K562 (cell line): ENCODE results near the gene ZFHX2. TPM values are rescaled to one million over a fixed set of nuclear protein-coding genes. Genes with fewer than 3 reads are reported as not detected.

Experiments used
- CBFA2T3 ChIP-seq: fragments of 450-650 bp; IDR thresholded peaks from 2 replicates; pipeline ENCODE4 v1.6.1; 2017
- CREB3 ChIP-seq: fragments of 450-650 bp; conservative IDR thresholded peaks from 2 replicates; pipeline ENCODE4 v1.6.1; 2016; ENCODE audit warnings: missing genetic modification characterization, low read depth, mild to moderate bottlenecking, missing compliant biosample characterization, moderate library complexity
- ETV5 ChIP-seq: sonication (generic); formaldehyde crosslinking; IDR thresholded peaks from 2 replicates; pipeline ENCODE4 v1.4.0; 2020; ENCODE audit warnings: low read depth, mild to moderate bottlenecking, missing genetic modification reagents
- GATAD2A ChIP-seq: fragments of 450-650 bp; IDR thresholded peaks from 2 replicates; pipeline ENCODE4 v1.6.1; 2017
- JUN ChIP-seq, 2 experiments: sonication (generic) in 1 of 2; formaldehyde crosslinking in 1 of 2; IDR thresholded peaks; 2 replicates each; pipeline versions ENCODE4 v1.6.1 to v1.8.0; 2012 to 2022; ENCODE audit warnings: borderline replicate concordance in 2 of 2, mild to moderate bottlenecking in 2 of 2, improper control_type of control experiment in 1 of 2, low read depth in 1 of 2, low read length in 1 of 2, missing genetic modification reagents in 1 of 2
- KDM2B ChIP-seq: fragments of 250-450 bp; sonication (Bioruptor Pico); IDR thresholded peaks from 2 replicates; pipeline ENCODE4 v1.8.0; 2021; ENCODE audit warnings: mild to moderate bottlenecking, moderate library complexity
- KLF10 ChIP-seq: fragments of 250-450 bp; sonication (Bioruptor Pico); IDR thresholded peaks from 2 replicates; pipeline ENCODE4 v1.6.1; 2021; ENCODE audit warnings: matching md5 sums
- MAFK ChIP-seq: IDR thresholded peaks from 2 replicates; pipeline ENCODE4 v1.6.1; 2011; ENCODE audit warnings: low read length, improper control_type of control experiment
- MTA3 ChIP-seq: fragments of 450-650 bp; formaldehyde crosslinking; IDR thresholded peaks from 2 replicates; pipeline ENCODE4 v1.6.1; 2017; ENCODE audit warnings: mild to moderate bottlenecking, borderline replicate concordance
- NCOA1 ChIP-seq: fragments of 450-650 bp; IDR thresholded peaks from 2 replicates; pipeline ENCODE4 v1.6.1; 2016; ENCODE audit warnings: low read depth
- NR2F6 ChIP-seq: fragments of 450-650 bp; formaldehyde crosslinking; IDR thresholded peaks from 2 replicates; pipeline ENCODE4 v1.4.0; 2020; ENCODE audit warnings: mild to moderate bottlenecking
- RCOR1 ChIP-seq, 2 experiments: IDR thresholded peaks; 2 replicates each; pipeline ENCODE4 v1.6.1; 2012; ENCODE audit warnings: low read depth in 2 of 2, low read length in 2 of 2, borderline replicate concordance in 1 of 2, improper control_type of control experiment in 1 of 2
- SMAD1 ChIP-seq: fragments of 150-350 bp; IDR thresholded peaks from 2 replicates; pipeline ENCODE4 v1.6.1; 2014; ENCODE audit warnings: low read length, low read depth; ENCODE audit not compliant: partially characterized antibody
- SMARCC2 ChIP-seq: fragments of 450-650 bp; IDR thresholded peaks from 2 replicates; pipeline ENCODE4 v1.6.1; 2017; ENCODE audit warnings: antibody characterized with exemption, moderate library complexity, mild to moderate bottlenecking, low read depth
- SNRNP70 ChIP-seq: fragments of 200-400 bp; formaldehyde crosslinking; optimal IDR thresholded peaks from 2 replicates; pipeline ENCODE3; 2017; ENCODE audit warnings: low read depth, low read length
- THAP12 ChIP-seq: fragments of 250-450 bp; sonication (Bioruptor Pico); IDR thresholded peaks from 2 replicates; pipeline ENCODE4 v1.9.0; 2021; ENCODE audit warnings: mild to moderate bottlenecking, inconsistent platforms
- THRAP3 ChIP-seq: fragments of 450-650 bp; IDR thresholded peaks from 2 replicates; pipeline ENCODE4 v1.6.1; 2016; ENCODE audit warnings: mild to moderate bottlenecking, inconsistent platforms, borderline replicate concordance
- TRIM24 ChIP-seq, 2 experiments: fragments of 450-650 bp; IDR thresholded peaks; 2 replicates each; pipeline ENCODE4 v1.6.1; 2016
- YY1 ChIP-seq, 3 experiments: IDR thresholded peaks; 2 replicates each; pipeline ENCODE4 v1.6.1; 2011; ENCODE audit warnings: low read length in 2 of 3, mild to moderate bottlenecking in 2 of 3, moderate library complexity in 2 of 3, borderline replicate concordance in 1 of 3, control low read depth in 1 of 3, low read depth in 1 of 3; ENCODE audit not compliant: insufficient read depth in 3 of 3, insufficient replicate concordance in 2 of 3, control insufficient read depth in 1 of 3, insufficient read length in 1 of 3; ENCODE audit errors: extremely low read depth in 1 of 3
- ZBTB34 ChIP-seq: fragments of 250-450 bp; sonication (Bioruptor Pico); IDR thresholded peaks from 2 replicates; pipeline ENCODE4 v1.8.0; 2021; ENCODE audit warnings: mild to moderate bottlenecking, moderate library complexity
- ZNF253 ChIP-seq: fragments of 250-450 bp; sonication (Bioruptor Pico); conservative IDR thresholded peaks from 2 replicates; pipeline ENCODE4 v1.6.1; 2021; ENCODE audit warnings: mild to moderate bottlenecking
- ZNF263 ChIP-seq: sonication (generic); formaldehyde crosslinking; IDR thresholded peaks from 2 replicates; pipeline ENCODE4 v1.8.0; 2022; ENCODE audit warnings: mild to moderate bottlenecking, missing genetic modification reagents, borderline replicate concordance
- ZNF586 ChIP-seq: fragments of 450-650 bp; formaldehyde crosslinking; conservative IDR thresholded peaks from 2 replicates; pipeline ENCODE4 v1.4.0; 2020; ENCODE audit warnings: mild to moderate bottlenecking, moderate library complexity
- polyA plus RNA-seq, 8 experiments: library from polyadenylated mRNA; depleted of rRNA in 4 of 8; stranded (reverse) in 5 of 8; unstranded in 3 of 8; fragments of >200 nt; fragmentation: Nextera tagmentation in 2 of 8; fragmentation: Illumina TruSeq in 1 of 8; extraction: Ambion mirVana in 2 of 8; extraction: Trizol in 1 of 8; gene quantifications; 2 replicates each; pipeline versions ENCODE4 v1.2.1 to v1.2.3, GENCODE V29; 2011 to 2014; ENCODE audit warnings: inconsistent platforms in 1 of 8, missing spikeins in 1 of 8
- total RNA-seq, 7 experiments: library from RNA; depleted of rRNA in 6 of 7; stranded (reverse); fragments of >200 nt in 6 of 7; fragmentation: Illumina TruSeq in 2 of 7; extraction: Trizol in 2 of 7; gene quantifications; 2 replicates each; pipeline versions ENCODE4 v1.2.1 to v1.2.3, GENCODE V29; 2011 to 2021; ENCODE audit warnings: low replicate concordance in 1 of 7

The ZFHX2 gene
- total and polyA plus RNA-seq, 9 of the 15 experiments (the other 6 are each of a cell fraction or from before 2014, with no cell fraction given) = 0.06 to 0.11 (median 0.11) TPM; not detected in 4

GRCh38 chr14:23588884-23589598 lies 37.5 kb upstream of the ZFHX2 start (continued):
- TF ChIP-seq YY1 (IDR thresholded peaks at IDR 0.05; ENCODE audit: borderline replicate concordance in 1 of 3, control insufficient read depth in 1 of 3, extremely low read depth in 1 of 3, insufficient read depth in 3 of 3, insufficient read length in 1 of 3, insufficient replicate concordance in 2 of 3, low read depth in 1 of 3, low read length in 2 of 3) (peak in 2 of 3 experiments; percentile 16 to 32), ZNF263 (CRISPR knock-in tag) (0 out of 2 replicates have a peak, but pooled peaks have one; percentile 12), CBFA2T3 (0 out of 2 replicates have a peak, but pooled peaks have one; percentile 3), NR2F6 (CRISPR knock-in tag) (no peak), CREB3 (tag) (no peak), MAFK (no peak), SNRNP70 (no peak), NCOA1 (no peak), KDM2B (no peak), MTA3 (peak; percentile 22; the same call in 1 of the 2 replicates), KLF10 (CRISPR knock-in tag) (no peak), JUN (IDR thresholded peaks at IDR 0.05; ENCODE audit: borderline replicate concordance, low read depth, low read length) (0 out of 2 replicates have a peak, but pooled peaks have one; percentile 24), JUN (CRISPR knock-in tag; IDR thresholded peaks at IDR 0.05; ENCODE audit: borderline replicate concordance) (no peak), ETV5 (CRISPR knock-in tag) (0 out of 2 replicates have a peak, but pooled peaks have one; percentile 29), THRAP3 (no peak), SMAD1 (peak; percentile 88), SMARCC2 (no peak), ZBTB34 (CRISPR knock-in tag) (no peak), TRIM24 (IDR thresholded peaks at IDR 0.05) (no peak), RCOR1 (IDR thresholded peaks at IDR 0.05; ENCODE audit: borderline replicate concordance in 1 of 2, low read depth in 2 of 2, low read length in 2 of 2) (peak in 1 of 2 experiments; percentile 62; a peak in 2 of 4 replicates), THAP12 (CRISPR knock-in tag) (no peak), ZNF253 (no peak), GATAD2A (no peak), ZNF586 (CRISPR knock-in tag) (no peak)
